SK-N-MC (cell line): ENCODE data around the gene PAQR7.

Experiments
- EZH2 ChIP-seq: fragments of 200-600 bp; sonication (generic); IDR thresholded peaks from one replicate; pipeline ENCODE4 v1.6.1; 2017; ENCODE audit warnings: antibody characterized with exemption
- POLR2AphosphoS5 ChIP-seq: IDR thresholded peaks from 2 replicates; pipeline ENCODE4 v1.6.1; 2012; ENCODE audit warnings: mild to moderate bottlenecking, low read depth, low read length, borderline replicate concordance

GRCh38 chr1:25880518-25880917 lies 5.0 kb upstream of the PAQR7 start:
- no peak for TF ChIP-seq EZH2
- no peak for TF ChIP-seq POLR2AphosphoS5
